ENCODE results near the gene TXNRD2. TPM values are rescaled to one million over a fixed set of nuclear protein-coding genes. Genes with fewer than 3 reads are reported as not detected.

The TXNRD2 gene
- total RNA-seq, 1 experiment from 2014 or later, result 22.9 TPM

- H2BK12ac ChIP-seq (ENCODE audit: insufficient read length, low read depth, low read length), result no peak overlapping the region
- no peak overlapping the region for H3K14ac ChIP-seq (ENCODE audit: insufficient read depth, low read length)
- H3K4ac ChIP-seq (ENCODE audit: low read depth, low read length), result no peak overlapping the region
- H2BK120ac ChIP-seq (ENCODE audit: low read depth, low read length, poor library complexity, severe bottlenecking), result no peak overlapping the region
- DNase-seq, result no peak
- no peaks in the 10 kb centered on the region for H3K79me1 ChIP-seq (ENCODE audit: insufficient read depth, low read depth, low read length, poor library complexity, severe bottlenecking)
- no peak for TF ChIP-seq CTCF (conservative IDR thresholded peaks at IDR 0.05)
- peak overlapping the region; percentile 61 for H3K4me2 ChIP-seq (ENCODE audit: insufficient read depth, insufficient read length, low read length)
- H2BK5ac ChIP-seq (ENCODE audit: insufficient read length, low read length), result no peak overlapping the region
- H3K56ac ChIP-seq (ENCODE audit: insufficient read length, low read depth, low read length), result no peak overlapping the region
- Mint-ChIP-seq H3K9me3 (no peaks in the 10 kb centered on the region; a peak in 1 of 5 replicates), H3K27ac (peak overlapping the region in 1 of 3 experiments; percentile 39; a peak in 1 of 7 replicates), H3K4me3 (peak overlapping the region; percentile 54 to 72), H3K27me3 (ENCODE audit: low read depth) (no peaks in the 10 kb centered on the region), H3K36me3 (ENCODE audit: insufficient read depth in 1 of 3, low read depth in 3 of 3) (no peaks in the 10 kb centered on the region; a peak in 1 of 7 replicates), H3K4me1 (peaks cover 20 to 37% of the 10 kb centered on the region in 2 experiments)
- H2AK5ac ChIP-seq (ENCODE audit: insufficient read length, low read length), result no peak overlapping the region
- no peaks in the 10 kb centered on the region for H3K27me3 ChIP-seq (ENCODE audit: insufficient read depth, low read length)
- H3K9me3 ChIP-seq (ENCODE audit: control insufficient read depth, low read depth, low read length), result no peaks in the 10 kb centered on the region
- H3K4me1 ChIP-seq (ENCODE audit: insufficient read depth, low read length), result peaks cover 2% of the 10 kb centered on the region; the same call in 1 of the 2 replicates
- H3K9ac ChIP-seq (ENCODE audit: extremely low read depth, insufficient read length, low read length), result no peak overlapping the region
- H3K23me2 ChIP-seq (ENCODE audit: insufficient read length, low read depth, low read length, poor library complexity, severe bottlenecking), result no peaks in the 10 kb centered on the region
- H4K20me1 ChIP-seq (ENCODE audit: control insufficient read depth, insufficient read depth, insufficient read length), result no peaks in the 10 kb centered on the region
- H4K5ac ChIP-seq (ENCODE audit: insufficient read length, low read depth, low read length), result no peak overlapping the region
- no peak overlapping the region for H2AFZ ChIP-seq (ENCODE audit: low read length)
- H2BK20ac ChIP-seq (ENCODE audit: low read depth, low read length, poor library complexity, severe bottlenecking), result no peak overlapping the region
- no peak overlapping the region for H4K8ac ChIP-seq (replicated peaks; ENCODE audit: insufficient read length, low read depth, low read length)
- no peaks in the 10 kb centered on the region for H3K79me2 ChIP-seq (ENCODE audit: insufficient read depth, low read length)
- no CpG with 5 or more reads among the region's 19 CpGs for WGBS (ENCODE audit: extremely low coverage, insufficient read length, low lambda C conversion rate)
- H3T11ph ChIP-seq (ENCODE audit: low read length), result no peak overlapping the region
- H2BK15ac ChIP-seq (ENCODE audit: low read depth, low read length), result no peak overlapping the region
- no peak overlapping the region for H3K27ac ChIP-seq (ENCODE audit: insufficient read length, low read depth, low read length)
- no peak overlapping the region for H3K18ac ChIP-seq (ENCODE audit: insufficient read length, low read depth, low read length)
- H4K91ac ChIP-seq (ENCODE audit: insufficient read length, low read depth, low read length), result no peak overlapping the region
- H3K23ac ChIP-seq (ENCODE audit: insufficient read length, low read depth, low read length), result no peak overlapping the region
Observed at GRCh38 chr22:19958083-19959042, 16.7 kb upstream of the TXNRD2 start.
